Liver (tissue), 9 donors: Measurements from ENCODE around the gene ENGASE. TPM values are rescaled to one million over a fixed set of nuclear protein-coding genes. Genes with fewer than 3 reads are reported as not detected.

Source experiments
- DNase-seq: peaks from one replicate; pipeline ENCODE4 v3.0.0-alpha.2; 2017; ENCODE audit warnings: low spot score
- H3K27ac ChIP-seq, 2 donors: one replicate each; pipeline ENCODE4 v1.7.0; 2013; ENCODE audit warnings: inconsistent platforms in 2 of 2, low read length in 2 of 2, control low read depth in 1 of 2, low read depth in 1 of 2, mild to moderate bottlenecking in 1 of 2
- H3K27me3 ChIP-seq, 4 donors: one replicate each; pipeline versions ENCODE4 v1.6.1 to v1.7.0; 2013; ENCODE audit warnings: low read length in 3 of 4, inconsistent platforms in 1 of 4, mild to moderate bottlenecking in 1 of 4, moderate library complexity in 1 of 4; ENCODE audit not compliant: control insufficient read depth in 4 of 4, insufficient read depth in 4 of 4
- H3K36me3 ChIP-seq, 4 donors: one replicate each; pipeline versions ENCODE4 v1.6.1 to v1.7.0; 2013; ENCODE audit warnings: low read length in 3 of 4, mild to moderate bottlenecking in 3 of 4, low read depth in 1 of 4, moderate library complexity in 1 of 4; ENCODE audit not compliant: control insufficient read depth in 4 of 4, insufficient read depth in 3 of 4
- H3K4me1 ChIP-seq, 4 donors: one replicate each; pipeline versions ENCODE4 v1.6.1 to v1.7.0; 2013; ENCODE audit warnings: low read length in 3 of 4, mild to moderate bottlenecking in 3 of 4, moderate library complexity in 1 of 4; ENCODE audit not compliant: control insufficient read depth in 4 of 4, insufficient read depth in 4 of 4
- H3K4me3 ChIP-seq, 3 donors: one replicate each; pipeline versions ENCODE4 v1.6.1 to v1.7.0; 2013; ENCODE audit warnings: low read length in 3 of 3, control low read depth in 1 of 3, low read depth in 1 of 3, mild to moderate bottlenecking in 1 of 3
- H3K9ac ChIP-seq, 2 donors: one replicate each; pipeline ENCODE4 v1.7.0; 2013; ENCODE audit warnings: low read length in 2 of 2, mild to moderate bottlenecking in 2 of 2, moderate library complexity in 2 of 2, control low read depth in 1 of 2, low read depth in 1 of 2
- H3K9me3 ChIP-seq, 4 donors: one replicate each; pipeline versions ENCODE4 v1.6.1 to v1.7.0; 2013; ENCODE audit warnings: low read length in 3 of 4; ENCODE audit not compliant: control insufficient read depth in 4 of 4
- ATF3 ChIP-seq: IDR thresholded peaks from 2 replicates; pipeline ENCODE4 v1.6.1; 2016; ENCODE audit warnings: antibody characterized with exemption
- CTCF ChIP-seq: fragments of 150-350 bp; IDR thresholded peaks from 2 replicates; pipeline ENCODE4 v1.5.1; 2017; ENCODE audit warnings: improper control_type of control experiment, low read depth, low read length; ENCODE audit not compliant: missing input control
- EGR1 ChIP-seq, 2 donors: IDR thresholded peaks; 2 replicates each; pipeline ENCODE4 v1.6.1; 2016 to 2018; ENCODE audit warnings: antibody characterized with exemption in 2 of 2, low read depth in 2 of 2
- FOXA1 ChIP-seq: IDR thresholded peaks from 2 replicates; pipeline ENCODE4 v1.6.1; 2016; ENCODE audit warnings: antibody characterized with exemption
- FOXA2 ChIP-seq: IDR thresholded peaks from 2 replicates; pipeline ENCODE4 v1.6.1; 2016; ENCODE audit warnings: antibody characterized with exemption
- GABPA ChIP-seq, 2 donors: IDR thresholded peaks in 1 of 2; conservative IDR thresholded peaks in 1 of 2; 2 replicates each; pipeline ENCODE4 v1.6.1; 2016; ENCODE audit warnings: antibody characterized with exemption in 2 of 2, mild to moderate bottlenecking in 1 of 2, moderate library complexity in 1 of 2
- HNF4A ChIP-seq, 2 donors: conservative IDR thresholded peaks; 2 replicates each; pipeline ENCODE4 v1.6.1; 2016; ENCODE audit warnings: antibody characterized with exemption in 2 of 2, mild to moderate bottlenecking in 2 of 2
- HNF4G ChIP-seq: IDR thresholded peaks from 2 replicates; pipeline ENCODE4 v1.6.1; 2016; ENCODE audit warnings: antibody characterized with exemption
- JUND ChIP-seq, 2 donors: IDR thresholded peaks; 2 replicates each; pipeline ENCODE4 v1.6.1; 2016; ENCODE audit warnings: antibody characterized with exemption in 2 of 2
- MAX ChIP-seq: IDR thresholded peaks from 2 replicates; pipeline ENCODE4 v1.6.1; 2016; ENCODE audit warnings: antibody characterized with exemption
- NR2F2 ChIP-seq: IDR thresholded peaks from 2 replicates; pipeline ENCODE4 v1.6.1; 2016; ENCODE audit warnings: antibody characterized with exemption
- RAD21 ChIP-seq, 2 donors: IDR thresholded peaks; 2 replicates each; pipeline ENCODE4 v1.6.1; 2016; ENCODE audit warnings: antibody characterized with exemption in 2 of 2, mild to moderate bottlenecking in 2 of 2
- REST ChIP-seq: IDR thresholded peaks from 2 replicates; pipeline ENCODE4 v1.6.1; 2016; ENCODE audit warnings: antibody characterized with exemption, mild to moderate bottlenecking
- RXRA ChIP-seq, 2 donors: IDR thresholded peaks; 2 replicates each; pipeline ENCODE4 v1.6.1; 2017 to 2018; ENCODE audit warnings: antibody characterized with exemption in 2 of 2, mild to moderate bottlenecking in 1 of 2
- SP1 ChIP-seq: IDR thresholded peaks from 2 replicates; pipeline ENCODE4 v1.6.1; 2018; ENCODE audit warnings: antibody characterized with exemption, mild to moderate bottlenecking
- TAF1 ChIP-seq: conservative IDR thresholded peaks from 2 replicates; pipeline ENCODE4 v1.6.1; 2016; ENCODE audit warnings: antibody characterized with exemption, mild to moderate bottlenecking
- YY1 ChIP-seq: IDR thresholded peaks from 2 replicates; pipeline ENCODE4 v1.6.1; 2016; ENCODE audit warnings: antibody characterized with exemption, mild to moderate bottlenecking
- ZBTB33 ChIP-seq: IDR thresholded peaks from 2 replicates; pipeline ENCODE4 v1.6.1; 2016; ENCODE audit warnings: antibody characterized with exemption
- WGBS: extraction: QIAGEN DNeasy Blood & Tissue Kit; methylation state at CpG from one replicate; pipeline ENCODE4 v1.1.7; 2013; 5-methylcytosine and 5-hydroxymethylcytosine counted together
- polyA plus RNA-seq, 2 donors: library from polyadenylated mRNA; stranded (reverse) in 1 of 2; unstranded in 1 of 2; fragments of 200-250 nt in 1 of 2; fragments of >200 nt in 1 of 2; fragmentation: Nextera tagmentation in 1 of 2; extraction: Ambion mirVana in 1 of 2; gene quantifications; one replicate each; pipeline versions ENCODE4 v1.2.1 to v1.2.3, GENCODE V29; 2013 to 2015
- total RNA-seq, 2 donors: library from RNA; depleted of rRNA; stranded (reverse); fragments of >200 nt; gene quantifications; one replicate each; pipeline ENCODE4 v1.2.3, GENCODE V29; 2014
- donor health status: healthy.
- donor health status: healthy.
- donor health status: healthy.
- donor health status: healthy.
- donor health status: healthy.

The ENGASE gene
- total and polyA plus RNA-seq, 4 donors: 5.2 to 33.6 (median 7.8) TPM

GRCh38 chr17:79104898-79105600, 30.4 kb downstream of the ENGASE start:
- no peak overlapping the region for H3K4me3 ChIP-seq
- H3K36me3 ChIP-seq: no peaks in the 10 kb centered on the region
- H3K9me3 ChIP-seq: no peaks in the 10 kb centered on the region
- WGBS: 78% methylated on average over 12 of the region's 12 CpGs
- no peak for TF ChIP-seq CTCF
- TF ChIP-seq EGR1 (IDR thresholded peaks at IDR 0.05; ENCODE audit: low read depth in 2 of 2): no peak
- no peak for TF ChIP-seq REST
- no peak for TF ChIP-seq JUND (IDR thresholded peaks at IDR 0.05)
- TF ChIP-seq FOXA2: no peak
- TF ChIP-seq GABPA (IDR thresholded peaks at IDR 0.05 in 1 of 2, conservative IDR thresholded peaks at IDR 0.05 in 1 of 2): no peak
- TF ChIP-seq RAD21 (IDR thresholded peaks at IDR 0.05): no peak
- no peak for TF ChIP-seq ZBTB33
- no peak for TF ChIP-seq MAX
- TF ChIP-seq FOXA1: no peak
- TF ChIP-seq RXRA (IDR thresholded peaks at IDR 0.05): no peak
- no peak for TF ChIP-seq HNF4A (conservative IDR thresholded peaks at IDR 0.05)
- TF ChIP-seq ATF3: no peak
- no peak for TF ChIP-seq SP1
- no peak for TF ChIP-seq YY1
- TF ChIP-seq HNF4G: no peak
- TF ChIP-seq TAF1: no peak
- TF ChIP-seq NR2F2: no peak
- H3K27ac ChIP-seq: no peak overlapping the region
- H3K27me3 ChIP-seq: peaks cover 0 to 2% (median 0%) of the 10 kb centered on the region in 4 donors
- H3K9ac ChIP-seq: no peak overlapping the region
- no peak for DNase-seq
- no peaks in the 10 kb centered on the region for H3K4me1 ChIP-seq
